Ureter (tissue), 1 donor: Measurements from ENCODE around the gene GOLGA6C. TPM values are rescaled to one million over a fixed set of nuclear protein-coding genes. Genes with fewer than 3 reads are reported as not detected.
"Not testable (repeated sequence)": the region's sequence is repeated elsewhere in the genome, so short reads cannot be mapped to it uniquely, and the experiment has no call there.

Experiments used
- DNase-seq: peaks from one replicate; pipeline ENCODE4 v3.0.0-alpha.2; 2020; ENCODE audit warnings: low spot score
- total RNA-seq: library from RNA; stranded (reverse); gene quantifications from one replicate; pipeline ENCODE4 v1.2.4, GENCODE V29; 2023
- donor health status: DM: yes; HTN: yes; CAD: no.

The GOLGA6C gene
- total RNA-seq: not detected

GRCh38 chr15:75258034-75258433, at the start of gene GOLGA6C:
TSS of gene GOLGA6C (plus strand) at chr15:75258334. CDS start at chr15:75258599, 265 bp downstream.
- DNase-seq: not testable (repeated sequence)

- DNase-seq: no peak
Observed at GRCh38 chr15:75208501-75209288, 49.4 kb upstream of the GOLGA6C start.

GRCh38 chr15:75209289-75209676, 48.9 kb upstream of the GOLGA6C start:
- DNase-seq: no peak

GRCh38 chr15:75210811-75211230, 47.3 kb upstream of the GOLGA6C start:
- DNase-seq: no peak

GRCh38 chr15:75211436-75212199, 46.5 kb upstream of the GOLGA6C start:
- no peak for DNase-seq

GRCh38 chr15:75212200-75212858, 45.8 kb upstream of the GOLGA6C start:
- DNase-seq: no peak

GRCh38 chr15:75213212-75213767, 44.8 kb upstream of the GOLGA6C start:
- DNase-seq: no peak

GRCh38 chr15:75213768-75214221, 44.3 kb upstream of the GOLGA6C start:
- DNase-seq: no peak

GRCh38 chr15:75214293-75215096, 43.6 kb upstream of the GOLGA6C start:
- no peak for DNase-seq

- DNase-seq: no peak
Observed at GRCh38 chr15:75215107-75216004, 42.8 kb upstream of the GOLGA6C start.

GRCh38 chr15:75217012-75217411, 41.1 kb upstream of the GOLGA6C start:
- no peak for DNase-seq

- not testable (repeated sequence) for DNase-seq
Observed at GRCh38 chr15:75217574-75217973, 40.6 kb upstream of the GOLGA6C start.

GRCh38 chr15:75219507-75219929, 38.6 kb upstream of the GOLGA6C start:
- DNase-seq: not testable (repeated sequence)

- DNase-seq: no peak
Observed at GRCh38 chr15:75223688-75224087, 34.4 kb upstream of the GOLGA6C start.

- DNase-seq: no peak
Observed at GRCh38 chr15:75224281-75224680, 33.9 kb upstream of the GOLGA6C start.

GRCh38 chr15:75225102-75225836, 32.9 kb upstream of the GOLGA6C start:
- DNase-seq: not testable (repeated sequence)

GRCh38 chr15:75225951-75226732, 32.0 kb upstream of the GOLGA6C start:
- no peak for DNase-seq

GRCh38 chr15:75227112-75227511, 31.0 kb upstream of the GOLGA6C start:
- DNase-seq: not testable (repeated sequence)
